Measurements from ENCODE around the gene SIRT2. TPM values are rescaled to one million over a fixed set of nuclear protein-coding genes. Genes with fewer than 3 reads are reported as not detected.

SIRT2 gene
- polyA plus RNA-seq, 1 donor (not counting 4 experiments of a cell fraction or from before 2014, with no cell fraction given) = 46.6 TPM

DNA sequence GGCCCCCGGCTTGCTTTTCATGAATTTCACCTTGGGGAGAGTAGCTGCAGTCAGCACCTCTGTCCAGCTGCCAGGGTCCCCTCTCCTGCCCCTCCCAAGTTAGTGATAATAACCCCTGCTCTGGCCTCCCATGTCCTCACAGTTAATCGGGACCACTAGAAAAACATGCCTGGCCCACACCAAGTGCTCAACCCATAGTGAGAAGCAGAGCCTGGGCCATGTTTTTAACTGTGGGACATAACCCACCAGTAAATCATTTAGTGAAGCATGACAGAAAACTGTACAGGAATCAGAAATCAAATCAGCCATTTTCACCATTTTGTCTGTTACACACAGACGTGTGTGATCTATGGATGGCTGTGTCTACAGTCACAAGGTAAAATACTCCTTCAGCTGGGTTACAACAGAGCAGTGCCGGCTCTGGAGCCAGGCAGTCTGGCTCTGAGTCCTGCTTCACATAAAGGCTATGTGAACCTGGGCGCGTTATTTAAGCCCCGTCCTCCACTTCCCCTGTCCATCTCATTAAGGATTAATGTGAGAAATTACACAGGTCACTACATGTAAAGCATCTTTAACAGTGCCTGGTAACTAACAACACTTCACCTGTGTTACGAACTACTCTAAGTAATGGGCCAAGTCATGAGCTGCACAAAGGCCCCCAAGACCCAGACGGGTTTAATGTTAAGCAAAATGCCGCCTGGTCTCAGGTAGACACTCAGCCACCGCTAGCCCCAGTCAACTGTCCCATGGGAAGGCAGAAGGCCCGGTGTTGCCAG, 60.2 kb downstream of the SIRT2 start:
- dilution Hi-C loops (cut with MboI; ENCODE audit: extremely low pct_ligation_motif_present, low sequenced_read_pairs) = no loop called here
- peaks cover 57% of the 10 kb centered on the region for H3K4me1 ChIP-seq (ENCODE audit: control insufficient read depth, extremely low read depth, insufficient read depth, low read length)
- FAIRE-seq (no peak), DNase-seq (ENCODE audit: low read depth, low spot score) (no peak)
- peaks cover 8% of the 10 kb centered on the region for H3K9me1 ChIP-seq (ENCODE audit: control insufficient read depth, extremely low read depth, insufficient read depth, low read length)
- H3K4me3 ChIP-seq (ENCODE audit: control insufficient read depth in 2 of 3, extremely low read depth in 1 of 3, insufficient read depth in 2 of 3, low read depth in 1 of 3, low read length in 3 of 3) = peak overlapping the region in 1 of 3 experiments; percentile 2
- peak overlapping the region; percentile 80 for H3K27ac ChIP-seq (ENCODE audit: control insufficient read depth, insufficient read depth, low read length)
- H3K36me3 ChIP-seq (ENCODE audit: control insufficient read depth in 2 of 2, extremely low read depth in 1 of 2, insufficient read depth in 2 of 2, low read length in 2 of 2) = peaks cover 47 to 60% of the 10 kb centered on the region in 2 experiments
- no peaks in the 10 kb centered on the region for H3K9me3 ChIP-seq (ENCODE audit: control insufficient read depth, low read depth, low read length)
- H3K27me3 ChIP-seq (ENCODE audit: control insufficient read depth, extremely low read depth, insufficient read depth, low read length) = no peaks in the 10 kb centered on the region
- peak overlapping the region; percentile 61 for H3K4me2 ChIP-seq (ENCODE audit: control insufficient read depth, extremely low read depth, insufficient read depth, low read depth, low read length)
- H3K79me2 ChIP-seq (ENCODE audit: control insufficient read depth, insufficient read depth, low read length) = peaks cover 36% of the 10 kb centered on the region
- TF ChIP-seq EZH2 (IDR thresholded peaks at IDR 0.05; ENCODE audit: low read length) = no peak
- TF ChIP-seq, protein P1, sequence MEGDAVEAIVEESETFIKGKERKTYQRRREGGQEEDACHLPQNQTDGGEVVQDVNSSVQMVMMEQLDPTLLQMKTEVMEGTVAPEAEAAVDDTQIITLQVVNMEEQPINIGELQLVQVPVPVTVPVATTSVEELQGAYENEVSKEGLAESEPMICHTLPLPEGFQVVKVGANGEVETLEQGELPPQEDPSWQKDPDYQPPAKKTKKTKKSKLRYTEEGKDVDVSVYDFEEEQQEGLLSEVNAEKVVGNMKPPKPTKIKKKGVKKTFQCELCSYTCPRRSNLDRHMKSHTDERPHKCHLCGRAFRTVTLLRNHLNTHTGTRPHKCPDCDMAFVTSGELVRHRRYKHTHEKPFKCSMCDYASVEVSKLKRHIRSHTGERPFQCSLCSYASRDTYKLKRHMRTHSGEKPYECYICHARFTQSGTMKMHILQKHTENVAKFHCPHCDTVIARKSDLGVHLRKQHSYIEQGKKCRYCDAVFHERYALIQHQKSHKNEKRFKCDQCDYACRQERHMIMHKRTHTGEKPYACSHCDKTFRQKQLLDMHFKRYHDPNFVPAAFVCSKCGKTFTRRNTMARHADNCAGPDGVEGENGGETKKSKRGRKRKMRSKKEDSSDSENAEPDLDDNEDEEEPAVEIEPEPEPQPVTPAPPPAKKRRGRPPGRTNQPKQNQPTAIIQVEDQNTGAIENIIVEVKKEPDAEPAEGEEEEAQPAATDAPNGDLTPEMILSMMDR (optimal IDR thresholded peaks at IDR 0.05 in 1 of 3, IDR thresholded peaks at IDR 0.05 in 1 of 3, conservative IDR thresholded peaks at IDR 0.05 in 1 of 3; ENCODE audit: extremely low read depth in 1 of 3, insufficient read depth in 2 of 3, low read length in 3 of 3) = no peak
- H3K9ac ChIP-seq (ENCODE audit: control insufficient read depth, extremely low read depth, insufficient read depth, low read length) = peak overlapping the region; percentile 63
- H2AFZ ChIP-seq (ENCODE audit: control insufficient read depth, low read length) = no peak overlapping the region
- peaks cover 19% of the 10 kb centered on the region for H4K20me1 ChIP-seq (ENCODE audit: control insufficient read depth, extremely low read depth, insufficient read depth, low read length)

DNA sequence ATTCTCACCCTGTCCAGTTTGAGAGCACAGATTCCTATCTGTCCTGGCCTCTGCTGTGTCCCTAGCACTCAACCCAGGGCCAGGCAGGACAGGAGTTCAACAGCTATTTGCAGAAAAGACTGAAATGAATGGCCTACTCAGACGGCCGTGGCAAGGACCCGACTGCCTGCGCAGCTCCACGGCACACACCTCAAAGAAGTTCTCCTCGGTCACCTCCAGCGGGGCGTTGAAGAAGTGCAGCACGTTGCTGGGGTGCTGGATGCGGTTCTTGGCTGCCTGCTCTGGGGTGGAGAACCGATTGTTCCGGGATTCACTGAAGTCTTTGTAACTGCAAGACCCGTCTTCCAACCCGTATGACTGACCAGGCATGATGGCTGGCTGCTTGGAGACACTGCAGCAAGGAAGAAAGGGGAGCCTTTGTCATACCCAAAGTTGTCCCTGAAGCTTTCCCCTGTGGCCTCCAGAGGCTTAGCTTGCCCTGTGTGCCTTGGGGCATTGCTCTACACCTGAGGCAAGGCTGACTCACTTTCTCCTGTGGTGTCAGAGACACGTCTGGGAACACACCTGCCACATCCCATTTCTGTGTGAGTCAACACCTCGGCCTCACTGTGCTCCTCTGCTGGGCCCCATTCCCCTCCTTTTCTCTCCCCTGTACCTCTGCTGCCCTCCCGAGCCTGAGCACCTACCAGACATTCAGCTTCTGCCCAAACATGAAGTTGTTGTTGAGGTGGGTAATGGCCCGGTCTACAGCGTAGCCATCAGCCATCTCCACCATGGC, 61.0 kb downstream of the SIRT2 start:
- Histone ChIP-seq H3K9me3 (ENCODE audit: control insufficient read depth, low read depth, low read length) (no peaks in the 10 kb centered on the region), H3K4me2 (ENCODE audit: control insufficient read depth, extremely low read depth, insufficient read depth, low read depth, low read length) (peak overlapping the region; percentile 67), H3K4me1 (ENCODE audit: control insufficient read depth, extremely low read depth, insufficient read depth, low read length) (peaks cover 57% of the 10 kb centered on the region), H4K20me1 (ENCODE audit: control insufficient read depth, extremely low read depth, insufficient read depth, low read length) (peaks cover 14% of the 10 kb centered on the region), H3K9ac (ENCODE audit: control insufficient read depth, extremely low read depth, insufficient read depth, low read length) (peak overlapping the region; percentile 71), H3K27ac (ENCODE audit: control insufficient read depth, insufficient read depth, low read length) (peak overlapping the region; percentile 80), H3K4me3 (ENCODE audit: control insufficient read depth in 2 of 3, extremely low read depth in 1 of 3, insufficient read depth in 2 of 3, low read depth in 1 of 3, low read length in 3 of 3) (peak overlapping the region in 1 of 3 experiments; percentile 3), H3K79me2 (ENCODE audit: control insufficient read depth, insufficient read depth, low read length) (peaks cover 28% of the 10 kb centered on the region), H3K9me1 (ENCODE audit: control insufficient read depth, extremely low read depth, insufficient read depth, low read length) (peaks cover 8% of the 10 kb centered on the region), H3K27me3 (ENCODE audit: control insufficient read depth, extremely low read depth, insufficient read depth, low read length) (no peaks in the 10 kb centered on the region), H2AFZ (ENCODE audit: control insufficient read depth, low read length) (no peak overlapping the region), H3K36me3 (ENCODE audit: control insufficient read depth in 2 of 2, extremely low read depth in 1 of 2, insufficient read depth in 2 of 2, low read length in 2 of 2) (peaks cover 39 to 54% of the 10 kb centered on the region in 2 experiments)
- peak; percentile 98 for DNase-seq (ENCODE audit: low read depth, low spot score)
- dilution Hi-C loops (cut with MboI; ENCODE audit: extremely low pct_ligation_motif_present, low sequenced_read_pairs) = no loop called here
- peak; percentile 100 for FAIRE-seq
- no peak for TF ChIP-seq EZH2 (IDR thresholded peaks at IDR 0.05; ENCODE audit: low read length)
- TF ChIP-seq, protein P1 (optimal IDR thresholded peaks at IDR 0.05 in 1 of 3, IDR thresholded peaks at IDR 0.05 in 1 of 3, conservative IDR thresholded peaks at IDR 0.05 in 1 of 3; ENCODE audit: extremely low read depth in 1 of 3, insufficient read depth in 2 of 3, low read length in 3 of 3) = peak; percentile 45 to 81 (median 79)
